Left ventricle myocardium inferior (tissue), 1 donor: ENCODE data around the gene EFNA5. TPM values are rescaled to one million over a fixed set of nuclear protein-coding genes. Genes with fewer than 3 reads are reported as not detected.

Experiments
- DNase-seq: peaks from one replicate; pipeline ENCODE4 v3.0.0-alpha.2; 2020
- H3K27ac ChIP-seq: fragments of 200-600 bp; replicated peaks from 2 replicates; pipeline ENCODE4 v1.8.0; 2021
- H3K27me3 ChIP-seq: fragments of 200-600 bp; 2 replicates; pipeline ENCODE4 v1.8.0; 2021; ENCODE audit warnings: low read depth
- H3K36me3 ChIP-seq: fragments of 200-600 bp; 2 replicates; pipeline ENCODE4 v1.8.0; 2021
- H3K4me1 ChIP-seq: fragments of 200-600 bp; 2 replicates; pipeline ENCODE4 v1.8.0; 2021
- H3K4me3 ChIP-seq: fragments of 200-600 bp; 2 replicates; pipeline ENCODE4 v1.8.0; 2021; ENCODE audit warnings: mild to moderate bottlenecking, moderate library complexity
- H3K9me3 ChIP-seq: fragments of 200-600 bp; replicated peaks from 2 replicates; pipeline ENCODE4 v1.8.0; 2021
- intact Hi-C: fragments of 100-400 bp; cut with micrococcal nuclease; formaldehyde crosslinking; loops from one replicate; pipeline ENCODE4 v1.11.0; 2022
- total RNA-seq: library from RNA; stranded (reverse); fragmentation: NEBNext Ultra II Directional; extraction: Animal tissue kit (Norgen Biotek cat#: 25700); gene quantifications from one replicate; pipeline ENCODE4 v1.2.1, GENCODE V29; 2021
- TF ChIP-seq, protein P1 (sequence below): fragments of 200-600 bp; IDR thresholded peaks from 2 replicates; pipeline ENCODE4 v1.8.0; 2021; ENCODE audit warnings: antibody characterized with exemption, mild to moderate bottlenecking, borderline replicate concordance
- donor health status: DM: no; HTN: yes; CAD: no; lungs with severe emphysema.

Gene EFNA5
- total RNA-seq, 1 donor from 2014 or later: 28.2 TPM

DNA sequence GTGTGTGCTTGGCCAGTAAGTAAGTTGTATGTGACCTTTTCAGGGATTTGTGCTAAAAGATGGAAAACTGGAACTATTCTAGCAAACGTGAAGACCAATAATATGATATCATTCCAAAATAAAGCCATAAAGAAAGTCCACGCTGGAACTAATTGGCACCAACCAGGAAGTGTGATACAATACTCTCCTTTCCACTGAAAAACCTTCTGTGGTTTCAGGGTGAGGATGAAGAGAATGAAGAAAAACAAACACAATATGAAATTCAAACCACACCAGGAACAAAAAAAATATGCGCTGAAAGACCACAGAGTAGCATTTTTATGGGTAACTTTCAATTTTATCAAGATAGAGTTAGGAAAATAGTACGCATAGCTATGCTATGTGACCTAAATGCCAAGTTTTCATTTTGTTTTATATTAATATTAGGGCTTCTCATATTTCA is 105.8 kb downstream of the EFNA5 start:
- DNase-seq: no peak
- H3K9me3 ChIP-seq: no peaks in the 10 kb centered on the region
- TF ChIP-seq, protein P1, sequence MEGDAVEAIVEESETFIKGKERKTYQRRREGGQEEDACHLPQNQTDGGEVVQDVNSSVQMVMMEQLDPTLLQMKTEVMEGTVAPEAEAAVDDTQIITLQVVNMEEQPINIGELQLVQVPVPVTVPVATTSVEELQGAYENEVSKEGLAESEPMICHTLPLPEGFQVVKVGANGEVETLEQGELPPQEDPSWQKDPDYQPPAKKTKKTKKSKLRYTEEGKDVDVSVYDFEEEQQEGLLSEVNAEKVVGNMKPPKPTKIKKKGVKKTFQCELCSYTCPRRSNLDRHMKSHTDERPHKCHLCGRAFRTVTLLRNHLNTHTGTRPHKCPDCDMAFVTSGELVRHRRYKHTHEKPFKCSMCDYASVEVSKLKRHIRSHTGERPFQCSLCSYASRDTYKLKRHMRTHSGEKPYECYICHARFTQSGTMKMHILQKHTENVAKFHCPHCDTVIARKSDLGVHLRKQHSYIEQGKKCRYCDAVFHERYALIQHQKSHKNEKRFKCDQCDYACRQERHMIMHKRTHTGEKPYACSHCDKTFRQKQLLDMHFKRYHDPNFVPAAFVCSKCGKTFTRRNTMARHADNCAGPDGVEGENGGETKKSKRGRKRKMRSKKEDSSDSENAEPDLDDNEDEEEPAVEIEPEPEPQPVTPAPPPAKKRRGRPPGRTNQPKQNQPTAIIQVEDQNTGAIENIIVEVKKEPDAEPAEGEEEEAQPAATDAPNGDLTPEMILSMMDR: no peak
- H3K27ac ChIP-seq: no peak overlapping the region
- no peaks in the 10 kb centered on the region for H3K36me3 ChIP-seq
- peaks cover 32% of the 10 kb centered on the region for H3K4me1 ChIP-seq
- no peak overlapping the region for H3K4me3 ChIP-seq
- H3K27me3 ChIP-seq: no peaks in the 10 kb centered on the region
- intact Hi-C loops: no loop called here

DNA sequence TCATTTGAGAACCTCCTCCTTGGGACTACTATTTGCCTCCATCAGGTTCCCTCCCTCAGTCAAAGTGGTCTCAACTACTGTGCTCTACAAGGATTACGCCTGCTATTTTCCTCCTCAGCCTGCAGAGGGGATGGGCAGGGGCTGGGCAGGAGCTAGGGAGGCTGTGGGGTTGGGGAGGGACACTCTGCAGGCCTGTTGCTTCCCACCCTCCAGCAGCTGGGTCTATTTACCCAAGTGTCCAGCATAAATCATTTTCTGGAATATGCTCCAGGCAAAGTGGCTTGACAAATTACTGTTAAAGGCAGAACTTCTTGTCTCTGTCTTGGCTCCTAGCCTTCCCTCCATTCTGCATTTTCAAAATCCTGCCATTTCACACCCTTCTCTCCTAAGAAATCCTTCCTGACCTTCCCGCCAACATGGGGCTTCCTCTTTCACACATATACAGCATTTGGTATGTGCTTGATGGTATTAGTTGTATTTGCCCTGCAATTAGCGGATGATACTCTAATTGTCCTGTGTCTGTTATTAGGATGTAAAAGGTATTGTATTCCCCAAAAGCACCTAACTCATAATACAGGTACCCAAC is 106.7 kb downstream of the EFNA5 start:
- Histone ChIP-seq H3K27ac (no peak overlapping the region), H3K36me3 (no peaks in the 10 kb centered on the region), H3K4me1 (peaks cover 34% of the 10 kb centered on the region), H3K4me3 (no peak overlapping the region), H3K9me3 (no peaks in the 10 kb centered on the region), H3K27me3 (no peaks in the 10 kb centered on the region)
- intact Hi-C loops: no loop called here
- DNase-seq: no peak
- TF ChIP-seq, protein P1: no peak

DNA sequence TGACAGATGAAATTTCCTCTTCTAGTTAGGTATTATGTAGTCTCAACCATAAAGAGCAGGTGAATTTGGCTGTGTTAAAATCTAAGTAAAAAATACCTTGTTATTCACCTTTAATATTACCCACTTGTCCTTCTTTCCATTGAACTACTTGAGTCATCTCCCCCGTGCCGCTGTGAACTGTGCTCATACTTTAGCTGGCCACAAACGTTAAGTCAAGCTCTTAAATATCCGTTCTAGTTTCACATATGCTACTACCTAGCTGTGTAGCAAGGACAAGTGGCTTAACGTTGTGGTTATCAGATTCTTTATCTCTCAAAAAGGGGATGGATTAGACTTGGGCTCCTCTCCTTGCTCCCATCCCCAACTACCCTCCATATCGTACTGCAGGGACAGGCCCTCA is 110.4 kb downstream of the EFNA5 start:
- Histone ChIP-seq H3K27me3 (no peaks in the 10 kb centered on the region), H3K36me3 (no peaks in the 10 kb centered on the region), H3K27ac (no peak overlapping the region), H3K4me3 (no peak overlapping the region), H3K9me3 (no peaks in the 10 kb centered on the region), H3K4me1 (peaks cover 30% of the 10 kb centered on the region)
- TF ChIP-seq, protein P1: no peak
- intact Hi-C loops: no loop called here
- DNase-seq: no peak

DNA sequence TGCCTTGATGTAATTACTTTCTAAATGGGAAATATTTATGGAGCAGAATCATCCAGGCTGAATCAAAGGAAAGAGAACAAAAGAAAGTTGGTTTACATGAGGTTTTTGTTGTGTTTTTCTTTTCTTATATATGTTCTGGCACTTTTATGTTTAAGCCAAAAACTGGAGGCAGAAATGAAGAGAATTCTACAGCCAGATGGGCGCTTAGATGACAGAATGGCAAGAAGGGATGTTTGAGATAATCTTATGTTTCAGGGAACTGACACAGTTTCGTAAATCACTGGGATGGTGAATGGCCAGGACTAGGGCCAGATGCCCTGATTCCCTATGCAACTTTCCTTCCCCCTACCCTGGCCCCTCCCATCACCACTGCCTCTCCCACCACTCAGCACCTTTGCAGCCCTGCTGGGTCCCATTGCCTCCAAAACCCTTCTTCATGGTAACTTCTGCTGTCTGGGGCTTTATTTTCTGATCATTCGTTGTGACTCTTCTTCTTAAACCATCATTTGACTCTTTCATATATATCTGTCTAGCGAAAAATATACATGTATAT is 111.8 kb downstream of the EFNA5 start:
- no peaks in the 10 kb centered on the region for H3K9me3 ChIP-seq
- intact Hi-C loops: no loop called here
- H3K27me3 ChIP-seq: no peaks in the 10 kb centered on the region
- TF ChIP-seq, protein P1: no peak
- peaks cover 35% of the 10 kb centered on the region for H3K4me1 ChIP-seq
- H3K27ac ChIP-seq: peak overlapping the region; percentile 81
- no peak overlapping the region for H3K4me3 ChIP-seq
- no peak for DNase-seq
- no peaks in the 10 kb centered on the region for H3K36me3 ChIP-seq

DNA sequence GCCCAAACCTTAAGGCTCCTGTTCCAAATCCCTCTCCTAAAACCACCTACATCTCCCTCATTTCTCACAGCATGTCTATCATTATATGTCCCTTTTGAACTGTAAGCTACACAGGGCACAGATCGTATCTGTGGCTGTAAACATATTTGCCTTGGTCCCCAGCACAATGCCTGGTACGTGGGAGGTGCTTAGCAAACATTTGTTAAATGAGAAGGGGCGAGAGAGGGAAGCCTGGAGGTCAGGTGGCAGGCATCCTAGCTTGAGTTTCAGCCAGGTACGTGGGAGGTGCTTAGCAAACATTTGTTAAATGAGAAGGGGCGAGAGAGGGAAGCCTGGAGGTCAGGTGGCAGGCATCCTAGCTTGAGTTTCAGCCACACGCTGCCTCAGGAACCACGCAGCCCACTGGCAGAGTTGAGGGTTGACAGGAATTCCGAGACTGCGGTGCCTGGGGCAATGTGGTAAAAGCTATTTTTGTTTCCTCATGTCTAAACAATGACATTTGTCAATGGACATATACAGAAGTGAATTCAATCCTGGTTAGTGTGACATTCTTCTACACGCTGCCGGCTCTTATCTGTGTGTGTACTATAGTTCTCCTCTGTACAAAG is 113.6 kb downstream of the EFNA5 start:
- Histone ChIP-seq H3K27me3 (no peaks in the 10 kb centered on the region), H3K4me1 (peaks cover 40% of the 10 kb centered on the region), H3K36me3 (no peaks in the 10 kb centered on the region), H3K9me3 (no peaks in the 10 kb centered on the region), H3K27ac (peak overlapping the region; percentile 81), H3K4me3 (peak overlapping the region; percentile 13)
- DNase-seq: peak; percentile 55
- TF ChIP-seq, protein P1: no peak
- intact Hi-C loops: no loop called here
